Thymus (tissue), 2 donors: ENCODE measurements around the gene PPP6R3. TPM values are rescaled to one million over a fixed set of nuclear protein-coding genes. Genes with fewer than 3 reads are reported as not detected.

ENCODE experiments used
- polyA plus RNA-seq: library from polyadenylated mRNA; stranded (reverse); fragments of 200-250 nt; gene quantifications from one replicate; pipeline ENCODE4 v1.2.3, GENCODE V29; 2013
- total RNA-seq: library from RNA; stranded (reverse); fragments of 120-200 nt; gene quantifications from one replicate; pipeline ENCODE4 v1.2.4, GENCODE V29; 2013
- donor health status: healthy.

The PPP6R3 gene
- total and polyA plus RNA-seq, 2 donors = 45.8 to 103 TPM

Other genes with a start within 250 kb of the PPP6R3 start
- 33.1 TPM for gene KMT5B, start 247.5 kb upstream of the PPP6R3 start, total RNA-seq
- gene KMT5B, start 247.5 kb upstream of the PPP6R3 start, polyA plus RNA-seq = 32.7 TPM
- 5.9 TPM for gene C11orf24, start 188.8 kb upstream of the PPP6R3 start, total RNA-seq
- gene C11orf24, start 188.8 kb upstream of the PPP6R3 start, polyA plus RNA-seq = 17.7 TPM
- 10.1 TPM for gene LRP5, start 148.2 kb upstream of the PPP6R3 start, total RNA-seq
- 22.1 TPM for gene LRP5, start 148.2 kb upstream of the PPP6R3 start, polyA plus RNA-seq
- gene GAL, start 223.8 kb downstream of the PPP6R3 start, total RNA-seq = 0.42 TPM
- 10.0 TPM for gene GAL, start 223.8 kb downstream of the PPP6R3 start, polyA plus RNA-seq